Measurements from ENCODE around the gene MYH13. TPM values are rescaled to one million over a fixed set of nuclear protein-coding genes. Genes with fewer than 3 reads are reported as not detected.

Gene MYH13
- total and polyA plus RNA-seq, 10 donors = 0.02 to 0.19 (median 0.06) TPM; not detected in 5

GRCh38 chr17:10337976-10338375, 34.8 kb downstream of the MYH13 start:
- H3K27ac ChIP-seq = no peak overlapping the region
- H3K9me3 ChIP-seq = no peaks in the 10 kb centered on the region
- H3K27me3 ChIP-seq (replicated peaks in 1 of 7) = no peaks in the 10 kb centered on the region
- H3K36me3 ChIP-seq = no peaks in the 10 kb centered on the region
- intact Hi-C loops (cut with DNase I; ENCODE audit: low total_unique reads) = no loop called here
- no peak for DNase-seq
- H3K4me1 ChIP-seq = no peaks in the 10 kb centered on the region
- 80 to 87% (median 82%) methylated on average over 9 of the region's 9 CpGs for WGBS, 5 donors
- TF ChIP-seq CTCF (IDR thresholded peaks at IDR 0.05 in 8 of 11, conservative IDR thresholded peaks at IDR 0.05 in 3 of 11) = no peak
- TF ChIP-seq POLR2AphosphoS5 (IDR thresholded peaks at IDR 0.05) = no peak
- no peak for TF ChIP-seq POLR2A (IDR thresholded peaks at IDR 0.05)
- H3K4me3 ChIP-seq = no peak overlapping the region

- 65 to 84% (median 74%) methylated on average over 10 of the region's 10 CpGs for WGBS, 5 donors
- Histone ChIP-seq H3K27me3 (replicated peaks in 1 of 7) (no peaks in the 10 kb centered on the region), H3K4me3 (no peak overlapping the region), H3K36me3 (no peaks in the 10 kb centered on the region), H3K4me1 (no peaks in the 10 kb centered on the region), H3K9me3 (no peaks in the 10 kb centered on the region), H3K27ac (no peak overlapping the region)
- no peak for TF ChIP-seq POLR2AphosphoS5 (IDR thresholded peaks at IDR 0.05)
- no peak for TF ChIP-seq CTCF (IDR thresholded peaks at IDR 0.05 in 8 of 11, conservative IDR thresholded peaks at IDR 0.05 in 3 of 11)
- TF ChIP-seq POLR2A (IDR thresholded peaks at IDR 0.05) = no peak
- no peak for DNase-seq
- intact Hi-C loops (cut with DNase I; ENCODE audit: low total_unique reads) = no loop called here
Observed at GRCh38 chr17:10337136-10337535, 35.7 kb downstream of the MYH13 start.

DNA sequence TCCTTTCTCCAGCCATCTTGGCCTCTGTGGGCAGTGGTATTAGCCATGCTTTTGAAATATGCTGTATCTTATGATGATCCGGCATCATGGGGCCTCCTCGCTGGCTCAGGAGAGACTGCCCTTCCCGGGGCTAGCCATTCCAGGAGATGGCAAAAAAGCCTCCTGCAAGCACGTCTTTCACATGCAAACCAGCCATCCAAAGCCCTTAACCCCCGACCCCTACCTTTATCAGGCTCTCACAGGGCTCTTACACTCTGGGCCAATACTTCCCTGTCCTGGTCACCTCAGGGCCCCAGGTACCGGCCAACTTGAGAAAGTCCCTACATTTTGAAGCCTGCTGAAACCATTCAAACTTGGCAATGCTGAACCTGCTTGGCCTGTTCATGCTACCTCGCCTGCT, 36.4 kb downstream of the MYH13 start:
- no peak for TF ChIP-seq POLR2AphosphoS5 (IDR thresholded peaks at IDR 0.05)
- WGBS, 5 donors = 66 to 83% (median 77%) methylated on average over 7 of the region's 7 CpGs
- no peak overlapping the region for H3K27ac ChIP-seq
- intact Hi-C loops (cut with DNase I; ENCODE audit: low total_unique reads) = no loop called here
- H3K9me3 ChIP-seq = no peaks in the 10 kb centered on the region
- no peaks in the 10 kb centered on the region for H3K36me3 ChIP-seq
- no peak for DNase-seq
- H3K4me1 ChIP-seq = no peaks in the 10 kb centered on the region
- H3K27me3 ChIP-seq (replicated peaks in 1 of 7) = no peaks in the 10 kb centered on the region
- H3K4me3 ChIP-seq = no peak overlapping the region

- no peaks in the 10 kb centered on the region for H3K9me3 ChIP-seq
- no peak for DNase-seq
- intact Hi-C loops (cut with DNase I; ENCODE audit: low total_unique reads) = no loop called here
- TF ChIP-seq CTCF (IDR thresholded peaks at IDR 0.05 in 8 of 11, conservative IDR thresholded peaks at IDR 0.05 in 3 of 11) (no peak), POLR2AphosphoS5 (IDR thresholded peaks at IDR 0.05) (no peak), POLR2A (IDR thresholded peaks at IDR 0.05) (no peak)
- no peaks in the 10 kb centered on the region for H3K36me3 ChIP-seq
- H3K4me1 ChIP-seq = peaks cover 0 to 3% (median 1%) of the 10 kb centered on the region in 6 donors
- H3K4me3 ChIP-seq = no peak overlapping the region
- no peak overlapping the region for H3K27ac ChIP-seq
- 67 to 92% (median 81%) methylated on average over 4 of the region's 4 CpGs for WGBS, 5 donors
- no peaks in the 10 kb centered on the region for H3K27me3 ChIP-seq (replicated peaks in 1 of 7)
Observed at GRCh38 chr17:10332515-10332914, 40.3 kb downstream of the MYH13 start.
